ENCODE data around the gene JAG2.
A peak's percentile ranks its signal among the peaks of the same experiment; 100 is the strongest.

Gene JAG2

GRCh38 chr14:105092171-105093037 lies 76.2 kb downstream of the JAG2 start:
- no peaks in the 10 kb centered on the region for H3K36me3 ChIP-seq
- peak overlapping the region; percentile 87 to 98 for H3K27ac ChIP-seq
- H3K27me3 ChIP-seq: no peaks in the 10 kb centered on the region
- DNase-seq: peak in 1 of 2 donors; percentile 68
- H3K4me3 ChIP-seq: peak overlapping the region; percentile 77 to 82
- no peaks in the 10 kb centered on the region for H3K9me3 ChIP-seq
- TF ChIP-seq CTCF (IDR thresholded peaks at IDR 0.05): no peak
- peaks cover 15 to 73% (median 59%) of the 10 kb centered on the region in 4 donors for H3K4me1 ChIP-seq
- intact Hi-C loops (cut with DNase I; ENCODE audit: low total_unique reads): loop anchor here (5.0 to 10.0 kb wide), 2 partner anchors 72 to 110 kb away; partner anchors contain the start of gene JAG2

DNA sequence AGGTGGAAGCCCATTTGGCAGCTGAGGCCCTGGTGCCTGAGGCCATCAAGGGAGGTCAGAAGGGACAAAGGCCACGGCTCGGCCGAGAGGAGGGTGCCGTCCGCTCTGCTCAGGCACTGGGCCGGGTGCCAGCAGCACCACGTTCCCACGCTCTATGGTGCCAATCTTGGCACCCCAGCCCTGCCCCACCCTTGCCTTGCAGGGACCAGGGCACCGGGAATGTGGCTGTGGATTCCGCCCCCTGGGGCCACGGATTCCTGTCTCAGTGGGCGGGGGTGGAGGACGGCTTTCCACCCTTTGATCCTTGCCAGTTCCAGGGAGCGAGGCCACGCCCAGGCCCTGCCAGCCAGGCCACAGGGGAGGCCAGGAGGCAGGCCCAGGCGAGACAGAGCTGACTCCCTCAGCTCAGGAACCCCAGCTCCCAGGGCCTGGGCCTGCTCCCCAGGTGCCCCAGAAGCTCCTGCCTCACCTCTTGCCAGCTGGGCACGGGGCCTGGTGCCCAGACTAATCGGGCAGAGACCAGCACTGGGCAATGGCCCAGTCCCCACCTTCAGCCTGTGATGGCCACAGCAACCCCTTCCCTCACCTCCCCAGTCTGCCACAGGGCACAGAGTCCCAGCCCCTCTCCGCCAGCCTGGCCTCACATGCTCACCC lies 76.9 kb downstream of the JAG2 start:
- H3K4me1 ChIP-seq: peaks cover 15 to 79% (median 65%) of the 10 kb centered on the region in 4 donors
- H3K4me3 ChIP-seq: peak overlapping the region; percentile 77 to 82
- H3K36me3 ChIP-seq: no peaks in the 10 kb centered on the region
- no peaks in the 10 kb centered on the region for H3K9me3 ChIP-seq
- H3K27me3 ChIP-seq: no peaks in the 10 kb centered on the region
- no peak for TF ChIP-seq CTCF (IDR thresholded peaks at IDR 0.05)
- DNase-seq: peak; percentile 64 to 97
- intact Hi-C loops (cut with DNase I; ENCODE audit: low total_unique reads): loop anchor here (5.0 to 10.0 kb wide), 2 partner anchors 73 to 109 kb away; partner anchors contain the start of gene JAG2
- H3K27ac ChIP-seq: peak overlapping the region; percentile 87 to 98

DNA sequence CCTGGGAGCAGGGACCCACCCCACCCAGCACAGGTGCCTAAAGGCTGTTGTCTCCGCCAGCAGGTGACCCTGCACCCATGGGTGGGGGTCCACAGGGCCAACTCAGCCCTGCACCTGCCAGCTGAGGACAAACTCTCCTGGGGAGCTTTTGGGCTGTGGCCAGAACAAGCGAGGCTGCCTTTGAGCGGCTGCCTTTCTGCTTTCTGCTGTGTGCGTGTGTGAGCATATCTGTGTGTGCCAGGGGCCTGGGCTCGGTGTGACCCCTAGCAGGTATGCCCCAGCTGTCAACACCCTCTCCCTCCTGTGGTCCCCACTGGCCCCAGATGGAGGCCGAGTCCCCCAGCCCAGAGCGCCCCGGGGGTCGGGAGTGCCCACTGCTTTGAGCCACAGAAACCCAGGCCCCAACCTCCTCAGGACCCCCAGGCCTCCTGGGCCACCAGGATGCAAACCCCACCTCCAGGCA lies 77.5 kb downstream of the JAG2 start:
- intact Hi-C loops (cut with DNase I; ENCODE audit: low total_unique reads): loop anchor here (5.0 to 10.0 kb wide), 2 partner anchors 74 to 109 kb away; partner anchors contain the start of gene JAG2
- no peak for TF ChIP-seq CTCF (IDR thresholded peaks at IDR 0.05)
- Histone ChIP-seq H3K36me3 (no peaks in the 10 kb centered on the region), H3K4me1 (peaks cover 15 to 84% (median 67%) of the 10 kb centered on the region in 4 donors), H3K27ac (peak overlapping the region; percentile 87 to 98), H3K9me3 (no peaks in the 10 kb centered on the region), H3K4me3 (peak overlapping the region in 1 of 2 donors; percentile 77), H3K27me3 (no peaks in the 10 kb centered on the region)
- DNase-seq: no peak

Measured in tibial artery (tissue), 4 donors.